SU-DHL-6 (cell line): ENCODE data around the gene TRIB2.

Experiments
- H2AFZ ChIP-seq: fragments of 200-600 bp; sonication (generic); 2 replicates; pipeline ENCODE4 v1.6.1; 2014; ENCODE audit warnings: low read depth, mild to moderate bottlenecking, moderate library complexity, mixed read lengths, antibody characterized with exemption, low read length; ENCODE audit not compliant: severe bottlenecking
- H3F3A ChIP-seq: fragments of 200-600 bp; shearing (Covaris generic); 2 replicates; pipeline ENCODE4 v1.6.0; 2016; ENCODE audit warnings: antibody characterized with exemption, mild to moderate bottlenecking; ENCODE audit not compliant: insufficient read depth
- H3K27ac ChIP-seq: fragments of 200-600 bp; sonication (generic); 2 replicates; pipeline ENCODE4 v1.5.1; 2016; ENCODE audit warnings: low read depth, mild to moderate bottlenecking, low read length, moderate library complexity, mixed read lengths
- H3K27me3 ChIP-seq: fragments of 200-600 bp; sonication (generic), shearing (Covaris generic); 2 replicates; pipeline ENCODE4 v1.6.0; 2014; ENCODE audit warnings: mild to moderate bottlenecking, low read length
- H3K36me3 ChIP-seq: fragments of 200-600 bp; sonication (generic); 2 replicates; pipeline ENCODE4 v1.6.1; 2014; ENCODE audit warnings: mild to moderate bottlenecking, low read length, mixed read lengths
- H3K4me2 ChIP-seq: fragments of 300-600, 200-600 bp; shearing (Covaris generic), sonication (generic); 2 replicates; pipeline ENCODE4 v1.6.0; 2014; ENCODE audit warnings: low read length, low read depth, mild to moderate bottlenecking; ENCODE audit not compliant: poor library complexity, severe bottlenecking
- H3K4me3 ChIP-seq: fragments of 200-600 bp; sonication (generic); 2 replicates; pipeline ENCODE4 v1.5.1; 2014; ENCODE audit warnings: antibody characterized with exemption, low read length, mild to moderate bottlenecking, mixed read lengths; ENCODE audit not compliant: insufficient read depth, poor library complexity, severe bottlenecking
- H3K79me2 ChIP-seq: fragments of 200-600 bp; sonication (generic); 2 replicates; pipeline ENCODE4 v1.6.1; 2014; ENCODE audit warnings: mild to moderate bottlenecking, low read length, moderate library complexity; ENCODE audit not compliant: insufficient read depth
- H3K9ac ChIP-seq: fragments of 200-600 bp; sonication (generic); 2 replicates; pipeline ENCODE4 v1.7.0; 2014; ENCODE audit warnings: mild to moderate bottlenecking, low read length
- H3K9me2 ChIP-seq: fragments of 200-600 bp; sonication (generic); replicated peaks from 2 replicates; pipeline ENCODE4 v1.6.1; 2014; ENCODE audit warnings: low read length; ENCODE audit not compliant: insufficient read depth
- H3K9me3 ChIP-seq: fragments of 200-600 bp; sonication (generic); 2 replicates; pipeline ENCODE4 v1.6.1; 2014; ENCODE audit warnings: low read length, mixed read lengths; ENCODE audit not compliant: insufficient read depth
- H4K20me1 ChIP-seq: fragments of 200-600 bp; sonication (generic); 2 replicates; pipeline ENCODE4 v1.6.1; 2014; ENCODE audit warnings: low read depth, mild to moderate bottlenecking, antibody characterized with exemption, low read length, moderate library complexity, mixed read lengths
- CTCF ChIP-seq: fragments of 200-600 bp; sonication (generic); IDR thresholded peaks from one replicate; pipeline ENCODE4 v1.5.1; 2017; ENCODE audit warnings: antibody characterized with exemption, mild to moderate bottlenecking, low read length, moderate library complexity; ENCODE audit not compliant: insufficient read depth, poor library complexity, severe bottlenecking
- EZH2phosphoT487 ChIP-seq: fragments of 200-600 bp; sonication (generic), shearing (Covaris generic); conservative IDR thresholded peaks from 2 replicates; pipeline ENCODE4 v1.6.1; 2018; ENCODE audit warnings: mild to moderate bottlenecking, antibody characterized with exemption, low read length, moderate library complexity, mixed read lengths

The TRIB2 gene

GRCh38 chr2:12731701-12732280 is 15.1 kb downstream of the TRIB2 start:
- no peak overlapping the region for H2AFZ ChIP-seq
- peaks cover 93% of the 10 kb centered on the region for H3K79me2 ChIP-seq
- no peak overlapping the region for H3K4me2 ChIP-seq
- no peak overlapping the region for H3K27ac ChIP-seq
- no peak overlapping the region for H3K4me3 ChIP-seq
- no peak for TF ChIP-seq EZH2phosphoT487
- no peak for TF ChIP-seq CTCF
- no peaks in the 10 kb centered on the region for H3K9me2 ChIP-seq
- no peak overlapping the region for H3K9ac ChIP-seq
- no peaks in the 10 kb centered on the region for H3K27me3 ChIP-seq
- peaks cover 13% of the 10 kb centered on the region for H4K20me1 ChIP-seq
- peaks cover 17% of the 10 kb centered on the region for H3K36me3 ChIP-seq
- no peaks in the 10 kb centered on the region for H3K9me3 ChIP-seq
- peaks cover 14% of the 10 kb centered on the region for H3F3A ChIP-seq

DNA sequence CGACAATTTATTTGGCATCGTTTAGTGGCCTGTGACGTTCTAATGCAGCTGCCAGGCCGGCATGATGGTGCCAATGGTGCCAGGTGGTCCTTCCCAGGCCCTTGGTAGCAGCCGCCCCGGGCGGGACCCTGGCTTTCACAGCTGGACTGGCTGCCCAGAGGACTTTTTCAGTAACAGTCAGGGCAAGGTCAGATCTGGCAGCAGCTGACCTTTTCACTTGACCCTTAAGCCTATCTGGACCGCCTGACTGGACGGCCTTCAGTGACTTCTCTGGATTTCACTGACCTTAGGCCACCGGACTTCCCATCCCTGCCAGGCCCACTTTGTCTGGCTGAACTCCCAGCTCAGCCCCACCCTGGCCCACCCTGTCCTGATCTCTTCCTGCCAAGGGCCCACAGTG is 15.9 kb downstream of the TRIB2 start:
- H2AFZ ChIP-seq: no peak overlapping the region
- peaks cover 17% of the 10 kb centered on the region for H3K36me3 ChIP-seq
- H4K20me1 ChIP-seq: peaks cover 12% of the 10 kb centered on the region
- no peak overlapping the region for H3K27ac ChIP-seq
- no peaks in the 10 kb centered on the region for H3K27me3 ChIP-seq
- no peaks in the 10 kb centered on the region for H3K9me2 ChIP-seq
- H3K4me3 ChIP-seq: no peak overlapping the region
- peaks cover 11% of the 10 kb centered on the region for H3F3A ChIP-seq
- H3K79me2 ChIP-seq: peaks cover 84% of the 10 kb centered on the region
- H3K9ac ChIP-seq: no peak overlapping the region
- TF ChIP-seq EZH2phosphoT487 (no peak), CTCF (no peak)
- no peak overlapping the region for H3K4me2 ChIP-seq
- no peaks in the 10 kb centered on the region for H3K9me3 ChIP-seq

DNA sequence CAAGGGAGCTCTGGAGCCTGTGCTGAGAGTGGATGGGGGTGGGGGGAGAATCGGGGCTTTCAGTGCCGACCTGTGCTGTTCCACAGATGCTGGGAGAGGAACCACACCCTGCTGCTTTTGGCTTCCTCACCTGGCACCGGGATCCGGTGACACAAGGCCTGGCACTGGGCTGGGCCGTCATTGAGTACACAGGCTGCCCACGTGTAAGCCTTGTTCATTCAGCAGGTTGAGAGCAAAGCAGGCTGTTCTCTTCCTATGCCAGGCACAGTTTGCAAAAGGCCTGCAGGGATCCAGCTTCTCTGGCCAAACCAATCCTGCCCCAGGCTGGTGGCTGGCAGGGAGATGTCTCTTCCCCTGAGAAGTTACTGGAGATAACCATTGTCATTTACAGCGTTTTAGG is 17.1 kb downstream of the TRIB2 start:
- peaks cover 73% of the 10 kb centered on the region for H3K79me2 ChIP-seq
- no peak for TF ChIP-seq EZH2phosphoT487
- TF ChIP-seq CTCF: no peak
- H4K20me1 ChIP-seq: peaks cover 12% of the 10 kb centered on the region
- no peaks in the 10 kb centered on the region for H3K27me3 ChIP-seq
- H3K9me3 ChIP-seq: no peaks in the 10 kb centered on the region
- no peak overlapping the region for H2AFZ ChIP-seq
- no peak overlapping the region for H3K4me3 ChIP-seq
- no peak overlapping the region for H3K9ac ChIP-seq
- no peak overlapping the region for H3K4me2 ChIP-seq
- H3K9me2 ChIP-seq: no peaks in the 10 kb centered on the region
- 0 out of 2 replicates have a peak, but pooled peaks cover under 1% of the 10 kb centered on the region for H3F3A ChIP-seq
- H3K27ac ChIP-seq: no peak overlapping the region
- H3K36me3 ChIP-seq: peaks cover 16% of the 10 kb centered on the region
